Measurements from ENCODE around the gene TBC1D8.

Gene TBC1D8

GRCh38 chr2:100974712-100975520 lies 176.3 kb downstream of the TBC1D8 start:
- DNase-seq: no peak

GRCh38 chr2:100972452-100972851 lies 178.7 kb downstream of the TBC1D8 start:
- DNase-seq: no peak

GRCh38 chr2:100971221-100971620 lies 180.0 kb downstream of the TBC1D8 start:
- DNase-seq: no peak

GRCh38 chr2:100969998-100970397 lies 181.2 kb downstream of the TBC1D8 start:
- no peak for DNase-seq

GRCh38 chr2:100968146-100969145 lies 182.7 kb downstream of the TBC1D8 start:
- no peak for DNase-seq

GRCh38 chr2:100967716-100968115 lies 183.5 kb downstream of the TBC1D8 start:
- no peak for DNase-seq

- DNase-seq: no peak
These were observed 185.6 kb downstream of the TBC1D8 start for GRCh38 chr2:100965596-100965995.

- no peak for DNase-seq
These were observed 186.5 kb downstream of the TBC1D8 start for GRCh38 chr2:100964681-100965169.

- no peak for DNase-seq
These were observed 187.0 kb downstream of the TBC1D8 start for GRCh38 chr2:100964222-100964621.

GRCh38 chr2:100963026-100963375 lies 188.2 kb downstream of the TBC1D8 start:
- DNase-seq: no peak

- DNase-seq: no peak
These were observed 188.7 kb downstream of the TBC1D8 start for GRCh38 chr2:100962366-100963025.

GRCh38 chr2:100960688-100961087 lies 190.5 kb downstream of the TBC1D8 start:
- no peak for DNase-seq

- no peak for DNase-seq
These were observed 191.8 kb downstream of the TBC1D8 start for GRCh38 chr2:100959225-100959880.

- no peak for DNase-seq
These were observed 193.1 kb downstream of the TBC1D8 start for GRCh38 chr2:100957996-100958653.
